Measurements from ENCODE around the gene SPATS2.

Gene SPATS2

GRCh38 chr12:49512546-49512945, 145.3 kb downstream of the SPATS2 start:
- no peaks in the 10 kb centered on the region for H3K36me3 ChIP-seq
- no peak overlapping the region for H3K27ac ChIP-seq
- H3K9me3 ChIP-seq = no peaks in the 10 kb centered on the region
- TF ChIP-seq, protein P1, sequence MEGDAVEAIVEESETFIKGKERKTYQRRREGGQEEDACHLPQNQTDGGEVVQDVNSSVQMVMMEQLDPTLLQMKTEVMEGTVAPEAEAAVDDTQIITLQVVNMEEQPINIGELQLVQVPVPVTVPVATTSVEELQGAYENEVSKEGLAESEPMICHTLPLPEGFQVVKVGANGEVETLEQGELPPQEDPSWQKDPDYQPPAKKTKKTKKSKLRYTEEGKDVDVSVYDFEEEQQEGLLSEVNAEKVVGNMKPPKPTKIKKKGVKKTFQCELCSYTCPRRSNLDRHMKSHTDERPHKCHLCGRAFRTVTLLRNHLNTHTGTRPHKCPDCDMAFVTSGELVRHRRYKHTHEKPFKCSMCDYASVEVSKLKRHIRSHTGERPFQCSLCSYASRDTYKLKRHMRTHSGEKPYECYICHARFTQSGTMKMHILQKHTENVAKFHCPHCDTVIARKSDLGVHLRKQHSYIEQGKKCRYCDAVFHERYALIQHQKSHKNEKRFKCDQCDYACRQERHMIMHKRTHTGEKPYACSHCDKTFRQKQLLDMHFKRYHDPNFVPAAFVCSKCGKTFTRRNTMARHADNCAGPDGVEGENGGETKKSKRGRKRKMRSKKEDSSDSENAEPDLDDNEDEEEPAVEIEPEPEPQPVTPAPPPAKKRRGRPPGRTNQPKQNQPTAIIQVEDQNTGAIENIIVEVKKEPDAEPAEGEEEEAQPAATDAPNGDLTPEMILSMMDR (IDR thresholded peaks at IDR 0.05) = no peak
- H3K4me3 ChIP-seq (ENCODE audit: low read depth in 1 of 2, low read length in 1 of 2) = no peak overlapping the region
- H3K4me1 ChIP-seq (ENCODE audit: control insufficient read depth in 1 of 2, insufficient read depth in 1 of 2, low read depth in 1 of 2, low read length in 1 of 2) = no peaks in the 10 kb centered on the region
- H3K27me3 ChIP-seq = no peaks in the 10 kb centered on the region

GRCh38 chr12:49515266-49515665, 148.0 kb downstream of the SPATS2 start:
- no peaks in the 10 kb centered on the region for H3K4me1 ChIP-seq (ENCODE audit: control insufficient read depth in 1 of 2, insufficient read depth in 1 of 2, low read depth in 1 of 2, low read length in 1 of 2)
- no peaks in the 10 kb centered on the region for H3K27me3 ChIP-seq
- no peak overlapping the region for H3K4me3 ChIP-seq (ENCODE audit: low read depth in 1 of 2, low read length in 1 of 2)
- H3K27ac ChIP-seq = no peak overlapping the region
- no peaks in the 10 kb centered on the region for H3K9me3 ChIP-seq
- TF ChIP-seq, protein P1 (IDR thresholded peaks at IDR 0.05) = no peak
- H3K36me3 ChIP-seq = no peaks in the 10 kb centered on the region

DNA sequence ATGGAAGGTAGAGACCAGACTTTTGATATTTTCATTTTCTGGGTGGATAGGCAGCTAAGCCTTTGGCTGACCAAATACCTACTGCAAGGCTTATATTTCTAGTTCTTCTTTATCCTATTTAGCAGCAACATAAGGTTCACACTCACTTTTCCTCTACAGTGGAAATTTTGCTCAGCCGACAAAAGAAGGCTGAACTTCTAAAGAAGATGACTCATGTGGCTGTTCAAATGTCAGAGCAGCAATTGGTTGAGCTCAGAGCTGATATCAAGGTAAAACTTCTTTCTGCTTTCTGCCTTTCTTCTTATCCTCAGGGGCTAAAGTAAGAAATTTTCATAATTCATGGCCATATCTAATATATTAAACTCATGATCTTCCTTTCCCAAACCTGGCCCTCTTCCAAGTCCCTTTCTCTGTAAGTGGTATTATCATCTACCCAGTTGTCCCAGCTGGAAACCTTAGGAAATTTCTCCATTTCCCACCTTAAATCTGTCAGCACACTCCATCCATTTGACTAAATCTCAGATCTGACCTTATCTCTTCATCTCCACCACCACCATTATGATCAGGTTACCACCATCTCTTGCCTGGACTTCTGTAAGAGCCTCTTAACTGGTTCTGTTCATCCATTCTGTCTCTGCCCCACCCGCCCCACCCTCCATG, 151.8 kb downstream of the SPATS2 start:
- Histone ChIP-seq H3K27ac (no peak overlapping the region), H3K4me3 (ENCODE audit: low read depth in 1 of 2, low read length in 1 of 2) (no peak overlapping the region), H3K9me3 (no peaks in the 10 kb centered on the region), H3K4me1 (ENCODE audit: control insufficient read depth in 1 of 2, insufficient read depth in 1 of 2, low read depth in 1 of 2, low read length in 1 of 2) (no peaks in the 10 kb centered on the region), H3K36me3 (no peaks in the 10 kb centered on the region), H3K27me3 (no peaks in the 10 kb centered on the region)
- TF ChIP-seq, protein P1 (IDR thresholded peaks at IDR 0.05) = no peak

GRCh38 chr12:49519574-49519936, 152.3 kb downstream of the SPATS2 start:
- Histone ChIP-seq H3K27me3 (no peaks in the 10 kb centered on the region), H3K36me3 (no peaks in the 10 kb centered on the region), H3K4me1 (ENCODE audit: control insufficient read depth in 1 of 2, insufficient read depth in 1 of 2, low read depth in 1 of 2, low read length in 1 of 2) (no peaks in the 10 kb centered on the region), H3K9me3 (no peaks in the 10 kb centered on the region), H3K4me3 (ENCODE audit: low read depth in 1 of 2, low read length in 1 of 2) (no peak overlapping the region), H3K27ac (no peak overlapping the region)
- TF ChIP-seq, protein P1 (IDR thresholded peaks at IDR 0.05) = no peak

DNA sequence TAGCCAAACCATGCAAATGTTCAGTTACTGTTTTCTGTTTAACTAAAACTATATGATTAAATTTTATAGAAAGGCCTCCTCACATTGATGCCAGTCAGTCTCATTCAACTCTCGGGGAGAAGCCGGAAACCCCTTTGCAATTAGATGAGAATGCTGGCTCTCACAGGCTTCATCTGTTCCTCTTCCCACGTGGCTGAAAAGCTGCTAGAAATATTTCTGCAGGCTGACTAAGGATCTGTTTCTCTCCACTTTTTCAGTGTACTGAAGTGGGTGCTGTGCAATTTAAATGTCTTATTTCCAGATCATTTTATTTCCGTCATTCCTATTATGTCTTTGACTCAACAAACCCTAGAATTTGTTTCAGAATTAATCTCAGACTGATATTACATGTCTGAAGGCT, 154.1 kb downstream of the SPATS2 start:
- Histone ChIP-seq H3K27ac (no peak overlapping the region), H3K4me3 (ENCODE audit: low read depth in 1 of 2, low read length in 1 of 2) (no peak overlapping the region), H3K36me3 (no peaks in the 10 kb centered on the region), H3K9me3 (no peaks in the 10 kb centered on the region), H3K4me1 (ENCODE audit: control insufficient read depth in 1 of 2, insufficient read depth in 1 of 2, low read depth in 1 of 2, low read length in 1 of 2) (no peaks in the 10 kb centered on the region), H3K27me3 (no peaks in the 10 kb centered on the region)
- TF ChIP-seq, protein P1 (IDR thresholded peaks at IDR 0.05) = no peak
